HG03460 (cell line): ENCODE results near the gene KRT4.
"Not testable (repeated sequence)": the region's sequence is repeated elsewhere in the genome, so short reads cannot be mapped to it uniquely, and the experiment has no call there.

Experiments used
- ATAC-seq: cut with Tn5 transposase; IDR thresholded peaks from one replicate; pipeline ENCODE4 v1.9.1; 2021; ENCODE audit not compliant: unreplicated experiment

KRT4 gene

DNA sequence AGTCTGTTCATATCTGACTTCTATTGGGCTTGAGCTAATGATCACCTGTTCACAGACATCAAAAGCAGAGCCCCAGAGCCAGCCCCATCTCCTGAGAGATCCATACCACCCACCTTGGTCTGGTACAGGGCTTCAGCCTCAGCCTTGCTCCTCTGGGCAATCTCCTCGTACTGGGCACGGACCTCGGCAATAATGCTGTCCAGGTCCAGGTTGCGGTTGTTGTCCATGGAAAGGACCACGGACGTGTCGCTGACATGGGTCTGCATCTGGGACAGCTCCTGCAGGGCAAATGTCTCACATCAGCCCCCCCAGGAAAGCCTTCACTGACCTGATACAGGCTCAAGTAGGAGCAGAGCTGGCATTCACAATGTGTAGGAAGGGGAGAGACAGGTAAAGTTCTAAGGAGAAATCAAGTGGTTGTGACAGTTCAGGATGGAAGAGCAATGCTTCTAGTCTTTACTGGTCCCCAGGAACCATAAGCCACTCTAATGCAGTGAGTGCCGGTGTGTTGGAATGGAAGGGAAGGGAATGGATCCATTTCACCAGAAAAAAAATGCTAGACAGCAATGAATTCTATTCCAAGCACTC is 5.2 kb downstream of the KRT4 start:
- ATAC-seq, result no peak

DNA sequence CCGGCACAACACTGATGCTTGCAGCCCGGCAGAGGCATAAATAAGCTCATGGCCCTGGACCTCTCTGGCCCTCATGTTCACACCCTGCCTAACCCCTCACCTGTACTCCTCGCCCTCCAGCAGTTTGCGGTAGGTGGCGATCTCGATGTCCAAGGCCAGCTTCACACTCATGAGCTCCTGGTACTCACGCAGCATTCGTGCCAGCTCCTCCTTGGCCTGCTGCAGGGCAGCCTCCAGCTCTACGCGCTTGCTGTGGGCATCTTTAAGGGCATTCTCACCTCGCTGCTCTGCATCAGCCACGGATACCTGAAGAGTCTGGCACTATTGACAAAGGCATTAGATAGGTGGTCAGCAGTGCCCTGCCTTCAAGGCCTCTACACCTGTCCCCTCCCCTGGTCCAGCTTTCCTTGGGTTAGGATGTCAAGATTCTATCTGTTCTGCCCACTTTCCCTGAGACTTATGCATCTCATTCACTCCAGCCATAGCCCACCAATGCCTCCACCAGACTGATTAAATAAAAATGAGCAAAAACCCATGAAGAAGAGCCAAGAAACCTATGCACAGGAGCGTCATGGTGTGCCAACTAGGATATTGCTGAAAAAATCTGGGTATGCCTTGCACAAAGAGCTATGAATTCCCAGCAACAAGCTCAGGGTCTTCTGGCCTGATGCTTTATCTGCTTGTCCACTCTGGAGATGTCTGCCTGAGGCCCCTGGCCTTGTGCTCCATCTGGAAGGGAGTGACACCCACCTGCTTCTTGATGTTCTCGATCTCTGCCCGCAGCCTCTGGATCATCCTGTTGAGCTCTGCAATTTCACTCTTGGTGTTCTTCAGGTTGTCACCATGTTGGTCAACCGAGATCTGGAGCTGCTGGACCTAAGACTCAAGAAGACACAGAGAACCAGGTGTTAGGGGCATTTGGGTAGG is 6.1 kb downstream of the KRT4 start:
- no peak for ATAC-seq

DNA sequence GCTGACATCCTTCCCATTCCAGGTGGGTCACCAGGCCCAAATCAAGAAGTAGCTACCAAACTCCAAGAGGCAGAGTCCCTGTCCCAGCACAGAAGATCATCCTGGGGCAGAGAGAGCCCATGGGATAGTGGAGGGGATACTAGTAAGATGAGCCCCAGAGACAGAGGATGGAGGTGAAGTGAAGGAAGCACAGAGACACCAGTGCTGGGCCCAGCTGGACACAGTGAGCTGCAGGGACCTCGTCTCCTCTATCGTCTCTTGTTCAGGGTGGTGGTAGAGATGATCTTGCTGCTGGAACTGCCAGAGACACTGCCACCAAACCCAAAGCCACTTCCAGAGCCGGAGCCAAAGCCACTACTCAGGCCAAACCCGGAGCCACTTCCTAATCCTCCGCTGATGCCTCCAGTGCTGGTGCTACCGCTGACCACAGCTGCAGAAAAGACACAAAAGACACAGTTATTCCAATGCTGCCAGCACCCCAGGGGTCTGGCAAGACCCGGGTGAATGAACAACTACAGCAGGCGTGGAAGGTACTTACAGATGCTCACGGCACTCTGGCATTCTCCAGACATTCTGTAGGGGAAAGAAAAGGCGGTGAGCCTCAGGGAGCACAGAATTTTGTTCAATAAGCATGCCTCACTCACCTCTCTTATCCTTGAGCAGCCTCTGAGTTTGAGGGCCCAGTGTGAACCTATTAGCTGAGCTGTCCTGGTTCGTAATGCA is 6.9 kb downstream of the KRT4 start:
- no peak for ATAC-seq

DNA sequence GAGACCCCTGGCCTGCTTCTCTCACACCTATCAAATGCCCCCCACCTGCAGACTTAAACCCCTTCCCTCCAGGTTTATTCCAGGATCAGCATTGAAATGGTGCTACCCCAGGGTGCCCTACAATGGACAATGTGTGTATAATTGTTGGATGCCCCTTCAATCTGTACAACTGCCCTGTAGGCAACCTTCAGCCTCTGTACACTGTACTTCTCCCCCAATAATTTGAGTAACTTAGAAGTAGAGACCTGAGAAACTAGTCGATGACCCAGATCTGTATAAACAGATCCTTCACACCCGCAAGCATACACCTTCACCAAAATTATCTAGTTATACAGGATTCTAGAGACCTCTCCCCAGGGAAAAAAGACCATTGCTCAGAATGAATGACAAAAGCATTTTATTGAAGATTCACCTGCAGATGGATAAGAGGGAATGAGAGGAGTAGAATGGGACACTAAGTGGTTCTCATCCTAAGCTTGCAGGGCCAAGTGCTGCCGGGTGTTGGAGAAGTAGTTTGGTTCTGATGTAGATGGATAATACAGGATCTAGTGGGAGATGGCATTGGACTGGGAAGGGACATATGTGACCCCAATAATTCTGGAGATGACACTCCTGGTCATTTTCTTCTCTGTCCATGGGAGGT is 7.6 kb downstream of the KRT4 start:
- no peak for ATAC-seq

DNA sequence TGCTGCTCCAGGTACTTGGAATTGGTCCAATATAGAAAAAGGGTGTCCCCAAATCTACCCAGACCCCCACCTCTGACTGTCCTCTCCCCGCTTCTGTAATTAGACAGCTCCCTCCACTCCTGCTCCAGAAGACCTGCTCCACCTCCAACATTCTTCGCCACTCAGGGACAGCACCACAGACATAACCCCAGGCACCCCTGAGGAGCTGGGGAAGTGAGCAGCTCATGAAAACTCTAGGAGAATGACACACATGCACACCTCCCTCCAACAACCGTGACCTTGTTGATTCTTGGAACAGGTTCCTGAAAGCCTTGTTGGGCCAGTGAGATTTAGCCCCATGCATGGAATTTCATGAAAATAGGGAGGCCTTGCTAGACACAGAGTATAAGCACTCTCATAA is 8.2 kb downstream of the KRT4 start:
- no peak for ATAC-seq

DNA sequence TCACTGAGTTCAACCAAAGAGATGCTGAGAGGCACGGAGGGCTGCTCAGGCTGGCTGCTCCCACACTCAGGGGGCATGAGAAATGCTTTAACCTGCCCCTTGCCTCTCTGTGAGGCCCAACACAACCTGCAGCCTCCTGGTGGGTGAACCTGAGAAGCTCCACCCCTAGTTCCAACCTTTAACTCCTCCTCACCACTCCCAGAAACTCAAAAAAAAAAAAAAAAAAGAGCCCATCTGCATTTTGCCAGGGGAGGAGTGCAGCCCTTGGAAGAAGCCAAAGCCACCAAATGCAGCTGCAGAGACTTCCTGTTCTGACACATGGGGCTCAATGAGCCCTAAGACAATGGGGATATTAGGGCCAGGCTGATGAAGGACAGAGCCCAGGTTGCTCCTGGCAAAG is 8.9 kb downstream of the KRT4 start:
- no peak for ATAC-seq

DNA sequence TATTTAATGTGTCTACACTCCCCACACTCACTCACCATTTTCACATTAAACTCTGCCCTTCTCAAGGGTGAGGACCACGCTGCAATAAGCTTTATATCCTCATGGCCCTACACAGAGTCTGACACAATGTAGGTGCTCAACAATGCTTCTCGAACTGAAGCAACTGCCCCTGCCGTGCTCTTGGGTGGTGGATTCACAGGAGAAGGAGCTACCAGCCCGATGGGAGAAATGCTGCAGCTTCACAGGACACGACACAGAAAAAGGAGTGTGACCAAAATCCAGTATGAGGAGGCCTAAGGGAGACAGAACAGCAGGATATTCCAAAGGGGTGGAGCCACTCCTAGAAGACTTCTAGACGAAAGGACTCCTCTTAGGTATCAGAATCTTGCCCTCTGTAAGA is 11.5 kb downstream of the KRT4 start:
- ATAC-seq, result no peak

DNA sequence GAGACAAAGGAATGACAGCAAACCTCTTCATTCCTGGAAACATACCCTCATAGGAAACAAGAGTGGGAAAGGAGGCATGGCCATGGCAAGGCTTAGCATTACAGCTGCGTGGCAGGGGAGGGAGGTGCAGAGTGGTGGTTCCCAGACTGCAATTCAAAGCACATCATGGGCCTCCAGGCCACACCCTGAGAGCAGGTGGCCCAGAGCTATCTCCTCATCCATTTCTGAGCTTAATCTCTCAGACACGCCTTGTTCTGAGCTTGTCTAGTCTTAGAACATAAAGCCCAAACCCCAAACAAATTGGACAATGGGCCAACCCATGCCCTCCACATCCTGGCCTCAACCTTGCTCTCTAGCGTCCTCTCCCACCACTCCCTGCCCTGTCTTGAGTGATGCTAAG is 12.1 kb downstream of the KRT4 start:
- ATAC-seq, result no peak

DNA sequence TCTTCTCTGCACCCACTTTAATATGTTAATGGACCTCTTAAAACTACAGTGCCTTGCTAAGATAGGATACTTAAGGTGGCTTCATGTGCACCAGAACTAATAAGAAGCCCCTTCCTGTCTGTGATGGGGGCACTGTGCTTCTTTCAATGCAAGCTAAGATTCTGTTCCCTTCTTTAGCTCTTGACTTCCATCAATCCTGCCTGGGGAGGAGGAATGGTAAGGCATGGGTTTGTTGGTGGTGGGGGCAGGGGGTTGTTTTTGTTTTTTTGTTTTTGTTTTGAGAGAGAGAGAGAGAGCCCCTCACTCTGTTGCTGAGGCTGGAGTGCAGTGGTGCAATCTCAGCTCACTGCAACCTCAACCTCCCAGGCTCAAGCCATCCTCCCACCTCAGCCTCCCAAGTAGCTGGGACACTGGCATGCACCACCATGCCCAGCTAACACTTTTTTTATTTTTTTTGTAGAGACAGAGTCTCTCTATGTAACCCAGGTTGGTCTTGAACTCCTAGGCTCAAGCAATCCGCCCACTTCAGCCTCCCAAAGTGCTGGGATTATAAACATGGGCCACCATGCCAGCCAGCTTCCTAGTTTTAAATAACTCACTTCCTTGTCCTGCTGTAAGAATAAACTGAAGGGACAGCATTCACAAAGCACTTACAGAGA is 13.5 kb downstream of the KRT4 start:
- no peak for ATAC-seq

DNA sequence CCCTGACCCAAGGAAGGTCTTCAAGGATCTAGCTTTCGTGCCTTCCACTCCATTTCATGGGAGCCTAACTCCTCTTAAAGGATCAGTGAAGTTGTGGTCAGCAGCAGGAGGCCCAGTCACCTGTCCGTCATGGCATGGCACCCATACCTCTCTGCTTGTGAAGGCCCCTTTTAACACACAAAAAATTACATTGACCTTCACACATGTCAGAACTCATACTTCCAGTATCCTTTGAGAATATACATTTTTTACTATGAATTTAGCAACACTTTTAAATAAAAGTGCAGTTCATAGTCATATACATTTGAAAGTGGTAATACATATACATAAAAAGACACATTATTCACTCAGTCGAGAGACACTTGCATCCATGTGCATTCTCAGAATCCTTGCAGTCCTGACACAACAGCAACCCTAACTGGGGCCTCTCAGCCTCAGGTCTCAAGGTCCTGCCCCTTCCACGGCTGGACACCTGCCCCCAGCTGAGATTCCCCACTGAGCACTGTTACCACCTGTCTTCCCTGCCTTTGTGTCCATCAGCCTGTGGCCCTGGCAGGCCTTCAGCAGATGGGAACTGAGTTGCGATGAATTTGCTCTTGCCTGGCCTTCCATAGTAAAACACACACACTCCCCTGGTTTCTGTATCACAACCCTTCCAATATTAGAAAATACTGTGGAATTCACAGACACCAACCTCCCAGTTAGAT is 14.3 kb downstream of the KRT4 start:
- no peak for ATAC-seq

DNA sequence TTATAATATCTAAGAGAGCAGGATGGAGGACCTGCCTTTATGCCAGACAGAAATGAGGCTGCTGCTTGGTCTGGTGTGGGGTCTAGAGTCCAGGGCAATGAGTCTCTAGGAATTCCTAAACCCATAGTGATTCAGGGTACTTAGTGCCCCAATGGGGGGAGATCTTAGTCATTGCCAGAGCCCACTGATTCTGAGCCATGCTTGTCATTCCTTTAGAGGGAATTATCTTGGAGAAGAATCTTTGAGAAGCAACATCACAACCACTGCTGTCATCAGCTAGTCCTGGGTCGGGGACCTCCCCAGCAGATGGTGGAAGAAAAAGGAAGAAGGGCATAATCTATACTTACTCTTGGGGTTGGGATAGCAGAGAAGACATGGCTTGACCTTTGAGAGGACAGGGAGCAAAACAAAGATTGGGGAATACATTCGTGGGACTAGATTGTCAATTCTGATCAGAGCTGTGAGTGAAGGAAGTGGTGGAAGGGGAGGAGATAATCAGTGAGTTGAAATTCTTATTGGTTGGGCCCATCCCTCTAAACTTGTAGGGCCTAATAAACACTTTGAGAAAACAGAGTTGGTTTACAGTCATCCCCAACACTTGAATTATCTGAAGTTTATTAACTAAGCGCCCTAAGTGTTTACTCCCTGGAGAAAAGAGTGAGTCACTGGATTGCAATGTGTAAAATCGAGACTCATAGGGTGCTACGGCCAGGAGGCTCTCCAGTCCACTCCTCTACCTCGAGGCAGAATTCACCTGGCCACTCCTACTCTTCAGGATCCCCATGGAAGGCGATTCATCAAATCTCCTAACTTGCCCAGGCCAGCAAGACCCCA is 15.0 kb downstream of the KRT4 start:
- no peak for ATAC-seq

DNA sequence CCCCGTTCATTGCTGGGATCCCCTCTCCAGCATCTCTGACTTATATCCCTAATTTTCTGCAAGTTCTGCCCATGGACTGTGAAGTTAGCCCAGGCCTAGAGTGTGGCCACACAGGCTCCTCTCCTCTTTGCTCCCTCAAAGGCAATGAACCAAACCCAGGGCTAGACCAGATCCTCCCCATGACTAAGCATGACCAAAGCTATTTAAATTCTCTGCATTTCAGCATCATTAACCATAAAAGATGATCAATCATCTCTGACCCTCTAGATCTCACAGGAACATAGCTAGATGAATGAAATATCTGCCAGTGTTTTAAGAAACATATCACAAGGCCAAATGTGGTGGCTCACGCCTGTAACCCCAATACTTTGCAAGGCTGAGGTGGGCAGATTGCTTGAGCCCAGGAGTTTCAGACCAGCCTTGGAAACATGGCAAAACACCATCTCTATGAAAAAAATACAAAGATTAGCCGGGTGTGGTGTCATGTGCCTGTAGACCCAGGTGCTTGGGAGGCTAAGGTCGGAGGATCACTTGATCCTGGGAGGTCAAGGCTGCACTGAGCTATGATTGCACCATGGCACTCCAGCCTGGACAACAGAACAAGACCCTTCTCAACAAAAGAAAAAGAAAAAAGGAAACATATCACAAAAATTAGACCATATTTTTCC is 15.8 kb downstream of the KRT4 start:
- no peak for ATAC-seq

DNA sequence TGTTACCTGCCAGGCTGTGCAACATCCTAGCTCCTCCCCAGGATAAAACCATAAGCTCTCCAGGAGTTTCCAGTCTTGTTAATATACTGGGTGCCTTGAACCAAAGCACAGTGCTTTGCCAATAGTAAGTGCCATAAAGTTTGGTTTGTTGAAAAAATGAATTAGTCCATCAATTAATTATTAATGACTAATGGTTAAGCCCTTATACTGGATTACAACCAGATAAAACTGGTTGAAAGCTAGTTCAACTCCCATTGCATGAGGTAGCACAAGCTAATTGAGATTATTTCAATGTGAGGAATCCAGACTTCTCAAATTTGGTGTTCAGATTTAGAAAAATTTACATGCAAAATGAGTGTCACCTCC is 16.4 kb downstream of the KRT4 start:
- no peak for ATAC-seq

DNA sequence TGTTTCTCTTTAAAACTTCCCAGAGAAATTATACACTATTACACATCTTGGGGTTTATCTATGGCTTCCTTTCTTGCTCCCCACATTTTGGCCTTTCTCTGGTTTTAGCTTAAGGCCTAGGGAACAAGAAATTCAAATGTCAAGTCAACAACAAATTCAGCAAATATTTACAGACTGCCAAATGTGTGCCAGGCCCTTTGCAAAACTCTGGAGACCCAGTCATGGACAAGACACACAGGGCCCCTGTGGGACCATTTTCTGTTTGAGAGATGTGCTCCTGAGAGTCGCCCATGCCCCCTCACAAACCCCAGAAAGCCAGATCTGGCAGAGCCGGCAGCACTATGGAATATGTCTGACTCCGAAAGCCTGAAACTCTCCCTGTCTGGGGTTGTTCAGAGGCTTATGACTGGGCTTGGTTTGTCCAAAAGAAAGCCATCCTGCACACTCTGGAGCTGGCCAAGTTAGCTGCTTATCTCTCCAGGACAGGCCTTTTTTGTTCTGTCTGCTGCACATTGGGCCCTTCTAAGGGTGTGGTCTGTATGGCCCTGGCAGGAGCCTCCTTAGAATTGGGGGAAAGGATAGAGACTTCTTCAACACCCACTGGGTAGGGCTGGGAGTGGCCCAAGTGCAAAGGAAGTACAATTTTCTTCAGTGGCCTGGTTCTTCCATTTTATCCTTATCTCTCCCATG is 16.9 kb downstream of the KRT4 start:
- ATAC-seq, result no peak

DNA sequence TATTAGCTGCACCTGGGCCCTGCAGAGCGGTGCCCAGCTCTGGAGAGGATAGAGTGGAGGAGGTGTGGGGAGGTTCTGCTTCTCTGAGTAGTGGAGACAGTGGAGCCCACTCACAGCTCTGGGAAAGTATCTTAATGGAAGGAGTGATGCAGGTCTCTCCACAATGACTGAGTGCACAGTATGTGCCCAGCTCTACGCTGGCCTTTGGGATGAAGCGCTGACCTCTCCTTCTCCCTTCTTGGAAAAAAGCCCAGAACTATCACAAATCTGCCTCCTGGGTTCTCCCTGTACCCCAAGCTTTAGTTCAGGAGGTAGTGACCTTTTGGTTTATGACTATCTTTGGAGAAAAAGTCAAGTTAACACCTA is 17.5 kb downstream of the KRT4 start:
- ATAC-seq, result no peak

DNA sequence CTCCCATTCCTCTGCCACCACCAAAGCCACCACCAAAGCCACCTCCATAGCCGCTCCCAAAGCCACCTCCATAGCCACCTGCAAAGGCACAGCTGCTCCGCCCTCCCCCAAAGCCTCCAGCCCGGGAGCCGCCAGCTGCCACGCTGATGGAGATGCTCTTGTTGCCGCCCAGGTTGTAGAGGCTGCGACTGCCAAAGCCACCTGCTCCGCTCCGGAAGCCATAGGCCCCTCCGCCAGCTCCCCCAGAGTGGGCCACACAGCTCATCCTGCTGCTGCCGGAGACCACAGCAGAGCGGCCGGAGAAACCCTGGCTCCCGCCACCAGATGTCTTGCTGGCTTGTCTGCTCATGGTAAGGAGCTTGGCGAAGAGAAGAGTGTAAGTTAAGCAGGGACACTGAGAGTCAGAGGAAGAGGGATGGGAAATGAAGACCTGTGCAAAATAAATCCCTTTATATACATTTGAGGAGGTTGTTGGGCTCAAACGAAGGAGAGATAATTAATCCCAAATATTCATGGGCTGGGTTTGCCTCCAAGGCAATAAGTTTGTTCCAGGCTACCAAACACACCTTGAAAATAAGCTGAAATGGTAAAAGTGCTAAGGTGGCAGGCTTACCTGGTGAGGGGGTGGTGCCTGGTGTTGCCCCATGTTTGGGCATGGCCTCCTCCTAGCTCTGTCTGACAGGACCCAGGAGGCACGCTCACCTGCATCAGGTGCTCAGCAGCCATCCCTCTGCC is 18.1 kb downstream of the KRT4 start, which contains the start of gene KRT3:
TSS of gene KRT3 (minus strand) at position 424 of the 735 bp plus-strand sequence. CDS start at position 349, 75 bp downstream.
- no peak for ATAC-seq

DNA sequence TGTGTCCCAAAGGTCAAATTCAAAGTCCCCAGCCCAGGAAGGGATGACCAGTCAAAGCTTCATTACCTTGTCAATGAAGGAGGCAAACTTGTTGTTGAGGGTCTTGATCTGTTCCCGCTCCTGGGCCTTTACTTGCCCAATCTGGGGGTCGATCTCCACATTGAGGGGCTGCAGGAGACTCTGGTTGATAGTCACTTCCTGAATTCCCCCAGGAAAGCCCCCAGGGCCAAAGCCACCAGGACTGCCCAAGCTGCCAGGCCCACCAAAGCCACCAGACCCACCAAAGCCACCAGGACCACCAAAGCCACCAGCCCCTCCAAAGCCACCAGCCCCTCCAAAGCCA is 18.6 kb downstream of the KRT4 start:
- ATAC-seq, result not testable (repeated sequence)
